Right kidney (tissue), 1 donor: ENCODE results near the gene NSMCE3.

Experiments
- DNase-seq: peaks from one replicate; pipeline ENCODE4 v3.0.0-alpha.2; 2016

The NSMCE3 gene

DNA sequence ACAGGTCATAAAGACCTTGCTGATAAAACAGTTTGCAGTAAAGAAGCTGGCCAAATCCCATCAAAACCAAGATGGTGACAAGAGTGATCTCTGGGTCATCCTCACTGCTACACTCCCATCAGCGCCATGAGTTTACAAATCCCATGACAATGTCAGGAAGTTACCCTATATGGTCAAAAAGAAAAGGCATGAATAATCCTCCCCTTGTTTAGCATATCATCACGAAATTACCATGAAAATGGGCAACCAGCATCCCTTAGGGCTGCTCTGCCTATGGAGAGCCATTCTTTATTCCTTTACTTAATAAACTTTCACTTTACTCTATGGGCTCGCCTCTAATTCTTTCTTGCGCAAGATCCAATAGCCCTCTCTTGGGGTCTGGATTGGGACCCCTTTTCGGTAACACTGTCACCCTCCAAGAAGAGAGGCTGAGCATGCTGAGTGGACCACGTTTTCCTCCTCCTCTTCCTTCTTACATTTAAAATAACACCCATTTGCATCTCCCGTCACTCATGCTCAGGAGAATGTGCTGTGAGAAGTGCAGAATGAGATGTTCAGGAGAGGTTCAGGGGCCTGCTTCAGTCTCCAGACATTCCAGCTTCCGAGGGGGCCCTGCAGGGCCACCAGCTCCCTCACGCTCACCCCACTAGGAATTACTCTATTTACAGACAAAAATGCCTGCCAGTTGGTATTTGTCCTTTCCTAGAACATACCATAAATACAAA lies 47.3 kb downstream of the NSMCE3 start:
- DNase-seq: no peak

GRCh38 chr15:29220852-29221251 lies 48.8 kb downstream of the NSMCE3 start:
- no peak for DNase-seq

DNA sequence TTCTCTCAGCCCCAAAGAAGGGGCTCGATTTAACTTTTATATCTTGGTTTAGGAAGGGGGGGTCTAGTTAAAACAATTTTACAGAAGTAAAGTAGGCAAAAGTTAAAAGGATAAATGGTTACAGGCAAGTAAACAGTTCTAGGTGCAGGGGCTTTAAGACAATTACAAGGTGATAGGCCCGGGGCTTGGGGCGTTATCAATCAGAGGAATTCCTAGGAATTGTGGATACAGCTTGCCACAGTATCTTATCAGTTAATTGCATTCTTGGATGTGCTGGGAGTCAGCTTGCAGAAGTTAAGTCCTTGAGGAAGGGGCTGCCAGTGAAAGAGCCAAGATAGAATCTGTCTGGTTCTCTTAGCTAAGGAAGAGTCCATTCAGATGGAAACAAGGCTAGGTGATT lies 52.7 kb downstream of the NSMCE3 start:
- DNase-seq: no peak
